ENCODE measurements around the gene CLSTN2.

DNA sequence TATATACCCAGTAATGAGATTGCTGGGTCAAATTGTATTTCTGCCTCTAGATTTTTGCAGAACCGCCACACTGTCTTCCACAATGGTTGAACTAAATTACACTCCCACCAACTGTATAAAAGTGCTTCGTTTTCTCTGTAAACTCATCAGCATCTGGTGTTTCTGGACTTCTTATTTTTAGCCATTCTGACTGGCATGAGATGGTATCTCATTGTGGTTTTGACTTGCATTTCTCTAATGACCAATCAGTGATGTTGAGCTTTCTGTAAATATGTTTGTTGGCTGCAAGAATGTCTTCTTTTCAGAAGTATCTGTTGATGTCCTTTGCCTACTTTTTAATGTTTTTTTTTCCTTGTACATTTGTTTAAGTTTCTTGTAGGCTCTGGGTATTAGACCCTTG is 560.0 kb downstream of the CLSTN2 start:
- TF ChIP-seq, protein P1, sequence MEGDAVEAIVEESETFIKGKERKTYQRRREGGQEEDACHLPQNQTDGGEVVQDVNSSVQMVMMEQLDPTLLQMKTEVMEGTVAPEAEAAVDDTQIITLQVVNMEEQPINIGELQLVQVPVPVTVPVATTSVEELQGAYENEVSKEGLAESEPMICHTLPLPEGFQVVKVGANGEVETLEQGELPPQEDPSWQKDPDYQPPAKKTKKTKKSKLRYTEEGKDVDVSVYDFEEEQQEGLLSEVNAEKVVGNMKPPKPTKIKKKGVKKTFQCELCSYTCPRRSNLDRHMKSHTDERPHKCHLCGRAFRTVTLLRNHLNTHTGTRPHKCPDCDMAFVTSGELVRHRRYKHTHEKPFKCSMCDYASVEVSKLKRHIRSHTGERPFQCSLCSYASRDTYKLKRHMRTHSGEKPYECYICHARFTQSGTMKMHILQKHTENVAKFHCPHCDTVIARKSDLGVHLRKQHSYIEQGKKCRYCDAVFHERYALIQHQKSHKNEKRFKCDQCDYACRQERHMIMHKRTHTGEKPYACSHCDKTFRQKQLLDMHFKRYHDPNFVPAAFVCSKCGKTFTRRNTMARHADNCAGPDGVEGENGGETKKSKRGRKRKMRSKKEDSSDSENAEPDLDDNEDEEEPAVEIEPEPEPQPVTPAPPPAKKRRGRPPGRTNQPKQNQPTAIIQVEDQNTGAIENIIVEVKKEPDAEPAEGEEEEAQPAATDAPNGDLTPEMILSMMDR (IDR thresholded peaks at IDR 0.05 in 2 of 3, conservative IDR thresholded peaks at IDR 0.05 in 1 of 3; ENCODE audit: borderline replicate concordance in 1 of 3, insufficient read depth in 1 of 3, low read depth in 2 of 3, low read length in 2 of 3) = no peak
- TF ChIP-seq EZH2 (IDR thresholded peaks at IDR 0.05) (no peak), SP1 (IDR thresholded peaks at IDR 0.05; ENCODE audit: low read depth) (no peak), POLR2A (IDR thresholded peaks at IDR 0.05; ENCODE audit: borderline replicate concordance, extremely low read depth, insufficient read depth, insufficient read length) (no peak), POLR2AphosphoS5 (IDR thresholded peaks at IDR 0.05; ENCODE audit: low read depth, low read length) (no peak), ZFX (IDR thresholded peaks at IDR 0.05) (no peak), YY1 (IDR thresholded peaks at IDR 0.05; ENCODE audit: extremely low read depth, insufficient replicate concordance, low read depth, low read length) (no peak), ZNF274 (IDR thresholded peaks at IDR 0.05; ENCODE audit: low read depth, low read length) (no peak), SRF (IDR thresholded peaks at IDR 0.05; ENCODE audit: low read depth) (no peak), CBX3 (IDR thresholded peaks at IDR 0.05; ENCODE audit: low read depth) (no peak), JUND (IDR thresholded peaks at IDR 0.05) (no peak)
- TF ChIP-seq, protein P2, sequence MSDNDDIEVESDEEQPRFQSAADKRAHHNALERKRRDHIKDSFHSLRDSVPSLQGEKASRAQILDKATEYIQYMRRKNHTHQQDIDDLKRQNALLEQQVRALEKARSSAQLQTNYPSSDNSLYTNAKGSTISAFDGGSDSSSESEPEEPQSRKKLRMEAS (IDR thresholded peaks at IDR 0.05) = no peak
- TF ChIP-seq, protein P3, sequence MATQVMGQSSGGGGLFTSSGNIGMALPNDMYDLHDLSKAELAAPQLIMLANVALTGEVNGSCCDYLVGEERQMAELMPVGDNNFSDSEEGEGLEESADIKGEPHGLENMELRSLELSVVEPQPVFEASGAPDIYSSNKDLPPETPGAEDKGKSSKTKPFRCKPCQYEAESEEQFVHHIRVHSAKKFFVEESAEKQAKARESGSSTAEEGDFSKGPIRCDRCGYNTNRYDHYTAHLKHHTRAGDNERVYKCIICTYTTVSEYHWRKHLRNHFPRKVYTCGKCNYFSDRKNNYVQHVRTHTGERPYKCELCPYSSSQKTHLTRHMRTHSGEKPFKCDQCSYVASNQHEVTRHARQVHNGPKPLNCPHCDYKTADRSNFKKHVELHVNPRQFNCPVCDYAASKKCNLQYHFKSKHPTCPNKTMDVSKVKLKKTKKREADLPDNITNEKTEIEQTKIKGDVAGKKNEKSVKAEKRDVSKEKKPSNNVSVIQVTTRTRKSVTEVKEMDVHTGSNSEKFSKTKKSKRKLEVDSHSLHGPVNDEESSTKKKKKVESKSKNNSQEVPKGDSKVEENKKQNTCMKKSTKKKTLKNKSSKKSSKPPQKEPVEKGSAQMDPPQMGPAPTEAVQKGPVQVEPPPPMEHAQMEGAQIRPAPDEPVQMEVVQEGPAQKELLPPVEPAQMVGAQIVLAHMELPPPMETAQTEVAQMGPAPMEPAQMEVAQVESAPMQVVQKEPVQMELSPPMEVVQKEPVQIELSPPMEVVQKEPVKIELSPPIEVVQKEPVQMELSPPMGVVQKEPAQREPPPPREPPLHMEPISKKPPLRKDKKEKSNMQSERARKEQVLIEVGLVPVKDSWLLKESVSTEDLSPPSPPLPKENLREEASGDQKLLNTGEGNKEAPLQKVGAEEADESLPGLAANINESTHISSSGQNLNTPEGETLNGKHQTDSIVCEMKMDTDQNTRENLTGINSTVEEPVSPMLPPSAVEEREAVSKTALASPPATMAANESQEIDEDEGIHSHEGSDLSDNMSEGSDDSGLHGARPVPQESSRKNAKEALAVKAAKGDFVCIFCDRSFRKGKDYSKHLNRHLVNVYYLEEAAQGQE (IDR thresholded peaks at IDR 0.05; ENCODE audit: low read depth) = no peak

Data from HCT116 (cell line).